Stimulated activated CD8-positive, alpha-beta memory T cell treated with anti-CD3 and anti-CD28 coated beads, Interleukin-7, amount 100 ng/mL, for 4 hours (primary cell): Measurements from ENCODE around the gene KIRREL3.

Experiments
- DNase-seq, 2 donors: peaks; one replicate each; pipeline ENCODE4 v3.0.0-alpha.2; 2020; ENCODE audit warnings: low read depth in 2 of 2

KIRREL3 gene

DNA sequence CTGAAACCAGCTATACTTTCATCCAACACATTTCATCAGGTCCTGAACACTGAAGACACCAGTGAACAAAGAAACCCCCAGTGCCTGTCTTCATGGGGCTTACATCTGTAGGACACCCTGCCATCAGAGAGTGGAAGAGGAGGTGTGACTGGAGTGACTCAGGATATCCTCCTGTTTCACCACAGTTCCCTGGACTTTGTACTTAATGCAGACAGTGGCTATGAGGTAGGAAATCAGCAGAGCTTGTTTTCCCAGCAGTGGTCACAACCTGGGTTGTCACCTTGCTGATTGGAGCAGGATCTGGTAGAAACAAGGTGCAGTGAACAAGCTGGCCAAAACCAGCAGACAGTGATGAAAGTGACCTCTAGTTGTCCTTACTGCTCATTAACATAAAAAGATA is 128.8 kb downstream of the KIRREL3 start:
- no peak for DNase-seq

GRCh38 chr11:126870021-126870420 is 130.5 kb downstream of the KIRREL3 start:
- DNase-seq, result no peak

GRCh38 chr11:126868741-126869140 is 131.8 kb downstream of the KIRREL3 start:
- no peak for DNase-seq

- no peak for DNase-seq
These were observed 135.6 kb downstream of the KIRREL3 start for GRCh38 chr11:126864934-126865333.

GRCh38 chr11:126863294-126863997 is 137.1 kb downstream of the KIRREL3 start:
- DNase-seq, result no peak

DNA sequence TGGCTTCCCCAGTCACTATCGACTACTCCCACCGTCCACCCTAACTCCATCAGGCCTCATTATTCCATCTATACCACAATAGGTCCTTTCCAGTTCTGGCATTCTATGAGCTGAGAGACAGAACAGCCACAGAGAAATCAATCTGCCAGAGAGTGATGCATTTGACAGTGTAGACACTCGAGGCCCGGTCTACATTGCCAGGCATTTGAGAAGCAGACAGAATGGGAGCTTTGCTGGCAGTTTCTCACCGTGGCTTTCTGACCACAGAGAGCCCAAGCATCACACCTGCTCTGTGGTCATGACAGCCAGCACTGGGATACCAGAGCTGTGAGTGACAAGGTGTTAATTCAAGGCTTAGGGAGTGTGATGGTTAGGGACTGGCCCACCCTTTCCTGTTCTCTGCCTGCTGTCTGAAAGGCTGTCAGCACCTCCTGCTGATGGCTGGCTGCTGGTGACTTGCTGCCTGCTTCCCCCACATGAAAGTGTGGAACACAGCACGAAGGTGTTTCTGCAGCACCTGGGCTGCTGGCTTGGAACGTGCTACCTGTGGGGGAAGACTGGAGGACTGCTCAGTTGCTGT is 137.8 kb downstream of the KIRREL3 start:
- DNase-seq, result no peak

GRCh38 chr11:126861796-126862459 is 138.6 kb downstream of the KIRREL3 start:
- DNase-seq, result no peak

DNA sequence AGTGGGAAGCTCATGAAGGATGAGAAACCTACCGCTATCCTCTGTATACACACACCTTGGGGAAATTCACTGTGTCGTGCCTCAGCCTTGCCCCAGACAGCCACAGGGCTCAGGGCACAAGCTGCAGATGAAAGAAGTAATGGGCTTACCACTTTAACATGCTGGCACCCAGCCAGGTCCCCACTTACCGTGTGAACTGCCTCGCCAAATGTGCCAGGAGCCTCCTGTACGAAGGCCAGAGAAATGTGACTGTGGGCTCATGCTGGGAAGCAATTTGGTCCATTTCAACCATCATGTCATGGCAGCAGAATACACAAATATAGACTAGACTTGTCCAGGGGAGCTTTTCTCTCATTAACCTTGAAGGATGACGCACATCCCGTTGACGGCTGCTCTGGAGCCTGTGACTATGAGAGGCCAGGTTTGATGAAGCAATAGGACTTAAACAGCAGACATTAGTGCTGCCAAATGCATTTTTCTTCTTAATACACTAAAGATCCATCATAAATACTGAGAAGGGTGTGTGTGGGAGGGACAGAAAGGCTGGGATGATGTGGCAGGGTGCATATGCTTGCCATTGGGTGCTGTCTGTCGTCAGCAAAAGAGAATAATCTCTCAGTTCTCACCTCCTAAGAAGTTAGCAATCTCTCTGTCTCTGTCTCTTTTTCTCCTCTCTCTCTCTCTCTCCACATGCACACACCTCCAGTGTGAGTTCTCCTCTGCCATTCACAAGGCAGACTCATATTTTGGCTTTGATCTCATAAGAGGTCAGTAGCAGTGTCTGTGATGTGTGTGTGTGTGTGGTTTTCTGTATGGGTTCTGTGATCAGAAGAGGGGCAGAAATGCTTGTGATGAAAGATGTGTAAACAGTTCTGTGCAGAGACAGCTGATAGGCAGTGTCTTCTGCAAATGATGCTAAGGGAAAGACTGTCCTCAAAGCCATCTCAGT is 142.4 kb downstream of the KIRREL3 start:
- no peak for DNase-seq

GRCh38 chr11:126855536-126855935 is 145.0 kb downstream of the KIRREL3 start:
- DNase-seq, result no peak

DNA sequence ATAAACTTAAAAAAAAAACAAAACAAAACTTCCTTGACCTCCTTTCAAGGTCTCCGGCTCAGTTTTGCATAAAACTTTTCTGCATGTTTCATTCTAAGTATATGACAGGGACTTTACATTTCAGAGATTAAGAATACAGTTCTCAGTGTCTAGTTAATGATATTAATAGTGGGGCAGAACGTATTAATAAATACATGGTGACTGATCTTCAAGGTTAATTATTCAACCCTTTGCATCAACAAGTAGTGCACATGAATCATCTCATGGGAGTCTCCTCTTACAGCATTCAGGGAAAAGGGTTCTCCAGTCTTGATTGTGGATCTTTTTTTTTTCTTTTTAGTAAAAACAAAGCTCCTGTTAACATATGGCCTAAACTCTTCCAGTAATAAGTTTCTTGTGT is 146.8 kb downstream of the KIRREL3 start:
- DNase-seq, result no peak

DNA sequence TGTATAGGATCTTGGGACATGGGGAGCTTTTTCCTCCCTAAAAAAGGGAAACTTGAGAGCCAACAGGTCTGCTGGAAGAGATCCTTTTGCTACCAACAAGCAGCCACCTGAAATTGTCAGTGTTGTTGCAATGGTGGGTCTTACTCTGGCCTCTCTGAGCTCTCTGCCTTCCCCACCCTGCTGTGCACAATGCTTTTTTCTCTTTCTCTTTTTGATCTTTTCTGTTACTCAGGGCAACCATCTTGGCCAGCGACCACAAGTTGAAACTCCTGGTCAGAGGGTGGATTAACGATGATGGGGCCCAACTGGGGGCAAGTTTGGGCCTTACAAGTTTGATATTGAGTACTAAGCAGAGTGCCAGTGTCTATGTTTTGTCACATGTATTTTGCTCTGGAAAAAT is 155.8 kb downstream of the KIRREL3 start:
- DNase-seq, result no peak

GRCh38 chr11:126843096-126843495 is 157.5 kb downstream of the KIRREL3 start:
- DNase-seq, result no peak

DNA sequence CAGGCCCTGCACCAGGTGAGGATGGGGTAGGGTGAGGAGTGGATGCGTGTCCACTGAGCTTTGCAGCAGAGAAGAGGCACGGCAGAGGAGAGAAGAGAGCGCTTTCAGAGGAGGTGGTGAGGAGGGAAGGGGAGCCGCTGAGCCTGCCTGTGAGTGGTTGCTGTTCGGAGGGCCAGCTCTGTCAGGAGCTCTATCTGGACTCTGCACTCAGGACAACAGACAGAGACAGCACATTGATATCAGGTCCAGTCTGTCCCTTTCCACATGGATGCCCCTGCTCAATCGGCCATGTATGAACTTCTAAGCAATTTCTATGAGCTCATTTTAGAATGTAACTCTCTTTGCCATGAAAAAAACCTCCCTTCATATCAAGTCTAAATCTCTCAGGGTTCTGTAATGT is 158.6 kb downstream of the KIRREL3 start:
- no peak for DNase-seq

GRCh38 chr11:126840975-126841374 is 159.6 kb downstream of the KIRREL3 start:
- DNase-seq, result no peak

DNA sequence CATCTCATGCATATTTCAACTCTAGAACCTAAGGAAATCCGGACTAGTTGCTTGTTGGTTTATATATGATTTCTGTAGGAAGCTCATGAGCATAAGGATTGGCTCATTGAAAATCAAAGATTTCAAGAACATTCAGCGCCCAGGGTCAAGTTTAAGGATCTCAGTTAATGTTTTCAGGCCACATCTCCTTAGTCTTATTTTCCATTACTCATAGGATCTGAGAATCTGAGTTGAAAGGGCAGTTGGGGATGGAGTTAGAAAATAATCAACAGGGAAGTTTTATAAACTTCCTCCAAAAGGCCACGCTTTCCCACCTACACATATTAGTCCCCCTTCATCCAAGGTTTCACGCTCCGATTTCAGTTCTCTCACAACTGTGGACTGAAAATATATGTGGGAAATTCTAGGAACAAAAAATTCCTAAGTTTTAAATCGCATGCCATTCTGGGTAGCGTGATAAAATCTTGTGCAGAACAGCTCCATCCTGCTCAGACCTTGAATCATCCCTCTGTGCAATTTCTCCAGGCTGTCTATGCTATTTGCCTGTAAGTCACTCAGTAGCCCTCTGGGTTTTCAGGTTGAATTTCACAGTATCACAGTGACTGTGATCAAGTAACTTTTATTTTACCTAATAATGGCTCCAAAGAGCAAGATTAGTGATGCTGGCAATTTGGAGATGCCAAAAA is 160.2 kb downstream of the KIRREL3 start:
- DNase-seq, result no peak

DNA sequence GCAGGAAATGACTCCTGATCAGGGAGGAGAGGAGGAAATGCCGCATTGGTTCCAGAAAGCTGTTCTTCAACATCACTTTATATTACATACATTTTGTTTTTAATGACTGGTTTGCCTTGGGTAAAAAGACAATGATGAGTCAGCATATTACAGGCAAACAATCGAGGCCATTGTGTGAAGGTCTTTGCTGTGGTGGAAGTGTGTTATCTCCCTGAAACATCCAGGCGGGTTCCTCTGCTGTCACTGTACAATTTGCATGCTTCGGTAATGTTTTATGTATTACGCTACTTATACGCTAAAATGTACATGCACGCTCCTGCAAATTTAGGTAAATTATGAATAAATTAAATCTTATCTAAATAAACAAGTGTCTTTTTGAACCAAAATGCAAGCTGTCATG is 161.1 kb downstream of the KIRREL3 start:
- DNase-seq, result no peak

DNA sequence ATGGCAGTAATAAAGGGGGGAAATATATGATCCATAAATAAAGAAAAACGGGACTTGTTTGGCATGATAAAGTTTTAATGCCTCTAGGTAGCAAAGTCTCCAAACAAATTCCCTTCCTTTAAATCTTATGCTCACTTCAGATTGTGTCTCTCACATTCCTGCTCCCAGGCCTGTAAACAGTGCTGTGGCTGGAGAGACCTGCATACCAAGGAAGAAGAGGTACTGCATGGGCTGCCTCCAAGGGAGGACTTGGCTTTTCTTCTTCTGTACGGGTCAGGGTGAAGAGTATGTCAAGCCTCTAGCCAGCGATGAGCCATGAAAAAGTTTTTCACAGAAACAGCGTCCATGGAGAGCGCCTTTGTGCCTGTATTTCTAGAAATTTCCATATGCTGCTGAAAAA is 161.8 kb downstream of the KIRREL3 start:
- DNase-seq, result no peak

DNA sequence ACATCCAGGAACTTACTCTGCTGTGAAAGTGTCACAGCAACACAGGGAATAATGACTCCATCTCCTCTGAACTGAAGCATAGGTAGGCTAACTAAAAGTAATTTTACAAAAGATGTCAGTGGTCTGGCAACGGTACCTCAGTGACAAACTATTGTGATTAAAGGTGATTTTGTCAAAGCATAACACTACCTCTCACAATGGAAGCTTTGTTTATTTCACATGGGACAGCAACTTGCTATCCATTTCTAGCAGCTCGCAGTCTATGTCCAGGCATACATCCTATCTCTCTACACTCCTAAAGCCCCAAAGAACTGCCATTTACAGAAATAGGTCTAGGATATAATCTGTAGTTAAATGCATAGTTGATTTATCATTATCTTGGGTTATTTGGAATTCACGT is 163.0 kb downstream of the KIRREL3 start:
- no peak for DNase-seq

GRCh38 chr11:126834573-126834972 is 166.0 kb downstream of the KIRREL3 start:
- no peak for DNase-seq

- DNase-seq, result no peak
These were observed 166.4 kb downstream of the KIRREL3 start for GRCh38 chr11:126834149-126834548.

GRCh38 chr11:126833065-126833464 is 167.5 kb downstream of the KIRREL3 start:
- no peak for DNase-seq

- DNase-seq, result no peak
These were observed 168.2 kb downstream of the KIRREL3 start for GRCh38 chr11:126832387-126832786.
